Subcutaneous abdominal adipose tissue (tissue), 5 donors: ENCODE results near the gene VASN.

Experiments
- H3K27ac ChIP-seq: one replicate; pipeline ENCODE4 v1.7.0; 2013; ENCODE audit warnings: low read depth, mild to moderate bottlenecking, inconsistent platforms, low read length, moderate library complexity
- H3K27me3 ChIP-seq, 5 donors: one replicate each; pipeline ENCODE4 v1.7.0; 2013; ENCODE audit warnings: low read length in 5 of 5, inconsistent platforms in 1 of 5; ENCODE audit not compliant: control insufficient read depth in 5 of 5, insufficient read depth in 4 of 5
- H3K36me3 ChIP-seq, 5 donors: one replicate each; pipeline ENCODE4 v1.7.0; 2013; ENCODE audit warnings: low read length in 5 of 5; ENCODE audit not compliant: control insufficient read depth in 5 of 5, insufficient read depth in 5 of 5
- H3K4me1 ChIP-seq, 5 donors: one replicate each; pipeline ENCODE4 v1.7.0; 2013; ENCODE audit warnings: low read length in 5 of 5, mild to moderate bottlenecking in 3 of 5, moderate library complexity in 1 of 5; ENCODE audit not compliant: control insufficient read depth in 5 of 5, insufficient read depth in 5 of 5
- H3K4me3 ChIP-seq, 5 donors: one replicate each; pipeline ENCODE4 v1.7.0; 2013; ENCODE audit warnings: low read length in 5 of 5, low read depth in 1 of 5
- H3K9ac ChIP-seq, 5 donors: one replicate each; pipeline ENCODE4 v1.7.0; 2013; ENCODE audit warnings: low read length in 5 of 5, mild to moderate bottlenecking in 4 of 5, moderate library complexity in 3 of 5
- H3K9me3 ChIP-seq, 5 donors: one replicate each; pipeline ENCODE4 v1.7.0; 2013; ENCODE audit warnings: low read length in 5 of 5; ENCODE audit not compliant: control insufficient read depth in 5 of 5
- donor health status: healthy.
- donor health status: healthy.
- donor health status: healthy.
- donor health status: healthy.
- donor health status: healthy.

VASN gene

GRCh38 chr16:4361944-4362311 lies 9.7 kb upstream of the VASN start:
- no peaks in the 10 kb centered on the region for H3K27me3 ChIP-seq
- H3K27ac ChIP-seq: no peak overlapping the region
- no peak overlapping the region for H3K9ac ChIP-seq
- no peak overlapping the region for H3K4me3 ChIP-seq
- H3K36me3 ChIP-seq: peaks cover 0 to 79% (median 39%) of the 10 kb centered on the region in 5 donors
- peaks cover 0 to 8% (median 6%) of the 10 kb centered on the region in 5 donors for H3K4me1 ChIP-seq
- no peaks in the 10 kb centered on the region for H3K9me3 ChIP-seq

- no peak overlapping the region for H3K27ac ChIP-seq
- no peaks in the 10 kb centered on the region for H3K27me3 ChIP-seq
- H3K4me3 ChIP-seq: no peak overlapping the region
- no peaks in the 10 kb centered on the region for H3K9me3 ChIP-seq
- H3K9ac ChIP-seq: no peak overlapping the region
- H3K36me3 ChIP-seq: peaks cover 0 to 80% (median 38%) of the 10 kb centered on the region in 5 donors
- H3K4me1 ChIP-seq: peaks cover 0 to 8% (median 6%) of the 10 kb centered on the region in 5 donors
These were observed 9.0 kb upstream of the VASN start for GRCh38 chr16:4362476-4363135.

GRCh38 chr16:4364196-4365013 lies 7.2 kb upstream of the VASN start:
- H3K27me3 ChIP-seq: no peaks in the 10 kb centered on the region
- H3K36me3 ChIP-seq: peaks cover 0 to 63% (median 34%) of the 10 kb centered on the region in 5 donors
- no peaks in the 10 kb centered on the region for H3K9me3 ChIP-seq
- H3K4me3 ChIP-seq: no peak overlapping the region
- peaks cover 0 to 19% (median 12%) of the 10 kb centered on the region in 5 donors for H3K4me1 ChIP-seq
- no peak overlapping the region for H3K9ac ChIP-seq
- no peak overlapping the region for H3K27ac ChIP-seq

- H3K27ac ChIP-seq: no peak overlapping the region
- H3K4me1 ChIP-seq: peaks cover 0 to 21% (median 12%) of the 10 kb centered on the region in 5 donors
- H3K36me3 ChIP-seq: peaks cover 0 to 60% (median 33%) of the 10 kb centered on the region in 5 donors
- no peak overlapping the region for H3K4me3 ChIP-seq
- no peaks in the 10 kb centered on the region for H3K9me3 ChIP-seq
- no peak overlapping the region for H3K9ac ChIP-seq
- no peaks in the 10 kb centered on the region for H3K27me3 ChIP-seq
These were observed 6.6 kb upstream of the VASN start for GRCh38 chr16:4365014-4365406.

GRCh38 chr16:4365615-4366014 lies 6.0 kb upstream of the VASN start:
- Histone ChIP-seq H3K4me1 (peaks cover 0 to 27% (median 17%) of the 10 kb centered on the region in 5 donors), H3K4me3 (no peak overlapping the region), H3K36me3 (peaks cover 0 to 55% (median 28%) of the 10 kb centered on the region in 5 donors), H3K9ac (no peak overlapping the region), H3K27me3 (no peaks in the 10 kb centered on the region), H3K27ac (no peak overlapping the region), H3K9me3 (no peaks in the 10 kb centered on the region)

- H3K27ac ChIP-seq: no peak overlapping the region
- H3K9ac ChIP-seq: no peak overlapping the region
- H3K4me1 ChIP-seq: peaks cover 0 to 31% (median 20%) of the 10 kb centered on the region in 5 donors
These were observed 5.6 kb upstream of the VASN start for GRCh38 chr16:4366016-4366415.

GRCh38 chr16:4367393-4367856 lies 4.2 kb upstream of the VASN start:
- Histone ChIP-seq H3K9ac (no peak overlapping the region), H3K36me3 (peaks cover 0 to 37% (median 17%) of the 10 kb centered on the region in 5 donors), H3K4me1 (peaks cover 0 to 41% (median 29%) of the 10 kb centered on the region in 5 donors), H3K9me3 (no peaks in the 10 kb centered on the region), H3K4me3 (no peak overlapping the region), H3K27ac (no peak overlapping the region), H3K27me3 (no peaks in the 10 kb centered on the region)

More at GRCh38 chr16:4366016-4366415, 5.6 kb upstream of the VASN start:
- H3K36me3 ChIP-seq: peaks cover 0 to 51% (median 28%) of the 10 kb centered on the region in 5 donors
- H3K27me3 ChIP-seq: no peaks in the 10 kb centered on the region
- H3K4me3 ChIP-seq: no peak overlapping the region
- H3K9me3 ChIP-seq: no peaks in the 10 kb centered on the region

GRCh38 chr16:4369007-4369733 lies 2.5 kb upstream of the VASN start:
- H3K4me1 ChIP-seq: peaks cover 0 to 50% (median 40%) of the 10 kb centered on the region in 5 donors
- H3K27ac ChIP-seq: peak overlapping the region; percentile 94
- H3K36me3 ChIP-seq: peaks cover 0 to 26% (median 15%) of the 10 kb centered on the region in 5 donors
- no peaks in the 10 kb centered on the region for H3K9me3 ChIP-seq
- no peaks in the 10 kb centered on the region for H3K27me3 ChIP-seq
- H3K4me3 ChIP-seq: no peak overlapping the region
- H3K9ac ChIP-seq: peak overlapping the region in 1 of 5 donors; percentile 10

- Histone ChIP-seq H3K27ac (peak overlapping the region; percentile 94), H3K9me3 (no peaks in the 10 kb centered on the region), H3K27me3 (no peaks in the 10 kb centered on the region), H3K4me3 (no peak overlapping the region), H3K9ac (peak overlapping the region in 3 of 5 donors; percentile 37 to 75 (median 63)), H3K4me1 (peaks cover 0 to 60% (median 50%) of the 10 kb centered on the region in 5 donors), H3K36me3 (peaks cover 0 to 16% (median 5%) of the 10 kb centered on the region in 5 donors)
These were observed 1.5 kb upstream of the VASN start for GRCh38 chr16:4370151-4370550.
